Upper lobe of left lung (tissue), 4 donors: ENCODE data around the gene AQP1.

ENCODE experiments used
- CTCF ChIP-seq, 6 experiments: fragments of 450-650 bp in 4 of 6; fragments of 200-600 bp in 2 of 6; sonication (generic) in 2 of 6; IDR thresholded peaks; one replicate each; pipeline ENCODE4 v1.5.1; 2016 to 2019; ENCODE audit warnings: antibody characterized with exemption in 6 of 6
- POLR2AphosphoS5 ChIP-seq, 2 donors: sonication (generic); formaldehyde crosslinking; IDR thresholded peaks; one replicate each; pipeline ENCODE4 v1.5.1; 2017; ENCODE audit warnings: antibody characterized with exemption in 2 of 2

- no peak for TF ChIP-seq CTCF (IDR thresholded peaks at IDR 0.05)
- no peak for TF ChIP-seq POLR2AphosphoS5 (IDR thresholded peaks at IDR 0.05)
Observed at GRCh38 chr7:30932562-30932961, 20.9 kb downstream of the AQP1 start.
